ENCODE measurements around the gene EEFSEC.

GRCh38 chr3:128348075-128348474 is 194.8 kb downstream of the EEFSEC start:
- TF ChIP-seq L3MBTL2 (conservative IDR thresholded peaks at IDR 0.05) (no peak), SP1 (IDR thresholded peaks at IDR 0.05) (no peak), ARNT (IDR thresholded peaks at IDR 0.05) (no peak)

Measured in HEK293T (cell line).